K562 (cell line): ENCODE results near the gene CDC27. TPM values are rescaled to one million over a fixed set of nuclear protein-coding genes. Genes with fewer than 3 reads are reported as not detected.

Source experiments
- CBFA2T3 ChIP-seq: fragments of 450-650 bp; IDR thresholded peaks from 2 replicates; pipeline ENCODE4 v1.6.1; 2017
- MTA1 ChIP-seq: fragments of 450-650 bp; IDR thresholded peaks from 2 replicates; pipeline ENCODE4 v1.6.1; 2017; ENCODE audit warnings: borderline replicate concordance
- PRMT5 ChIP-seq: sonication (generic); formaldehyde crosslinking; IDR thresholded peaks from 2 replicates; pipeline ENCODE4 v1.5.0; 2020; ENCODE audit warnings: missing genetic modification reagents
- SMAD1 ChIP-seq: fragments of 150-350 bp; IDR thresholded peaks from 2 replicates; pipeline ENCODE4 v1.6.1; 2014; ENCODE audit warnings: low read length, low read depth; ENCODE audit not compliant: partially characterized antibody
- ZNF263 ChIP-seq: sonication (generic); formaldehyde crosslinking; IDR thresholded peaks from 2 replicates; pipeline ENCODE4 v1.8.0; 2022; ENCODE audit warnings: mild to moderate bottlenecking, missing genetic modification reagents, borderline replicate concordance
- polyA plus RNA-seq, 8 experiments: library from polyadenylated mRNA; depleted of rRNA in 4 of 8; stranded (reverse) in 5 of 8; unstranded in 3 of 8; fragments of >200 nt; fragmentation: Nextera tagmentation in 2 of 8; fragmentation: Illumina TruSeq in 1 of 8; extraction: Ambion mirVana in 2 of 8; extraction: Trizol in 1 of 8; gene quantifications; 2 replicates each; pipeline versions ENCODE4 v1.2.1 to v1.2.3, GENCODE V29; 2011 to 2014; ENCODE audit warnings: inconsistent platforms in 1 of 8, missing spikeins in 1 of 8
- total RNA-seq, 7 experiments: library from RNA; depleted of rRNA in 6 of 7; stranded (reverse); fragments of >200 nt in 6 of 7; fragmentation: Illumina TruSeq in 2 of 7; extraction: Trizol in 2 of 7; gene quantifications; 2 replicates each; pipeline versions ENCODE4 v1.2.1 to v1.2.3, GENCODE V29; 2011 to 2021; ENCODE audit warnings: low replicate concordance in 1 of 7
- TF ChIP-seq, protein P1 (sequence below), 2 experiments: fragments of 450-650 bp in 1 of 2; sonication (generic) in 1 of 2; formaldehyde crosslinking in 1 of 2; IDR thresholded peaks; 2 replicates each; pipeline versions ENCODE4 v1.7.1 to v1.9.0; 2016 to 2022; ENCODE audit warnings: inconsistent platforms in 1 of 2, mild to moderate bottlenecking in 1 of 2, missing genetic modification reagents in 1 of 2
- TF ChIP-seq, protein P2 (sequence below): sonication (generic); formaldehyde crosslinking; IDR thresholded peaks from 2 replicates; pipeline ENCODE4 v1.8.0; 2022; ENCODE audit warnings: mild to moderate bottlenecking, low read depth, missing genetic modification reagents
- TF ChIP-seq, protein P3 (sequence below): fragments of 450-650 bp; IDR thresholded peaks from 2 replicates; pipeline ENCODE4 v1.6.1; 2016; ENCODE audit warnings: mild to moderate bottlenecking
- TF ChIP-seq, protein P4 (sequence below): fragments of 450-650 bp; formaldehyde crosslinking; IDR thresholded peaks from 2 replicates; pipeline ENCODE4 v1.4.0; 2022; ENCODE audit warnings: missing genetic modification characterization

The CDC27 gene
- total and polyA plus RNA-seq, 9 of the 15 experiments (the other 6 are each of a cell fraction or from before 2014, with no cell fraction given) = 28.6 to 155 (median 94.1) TPM

DNA sequence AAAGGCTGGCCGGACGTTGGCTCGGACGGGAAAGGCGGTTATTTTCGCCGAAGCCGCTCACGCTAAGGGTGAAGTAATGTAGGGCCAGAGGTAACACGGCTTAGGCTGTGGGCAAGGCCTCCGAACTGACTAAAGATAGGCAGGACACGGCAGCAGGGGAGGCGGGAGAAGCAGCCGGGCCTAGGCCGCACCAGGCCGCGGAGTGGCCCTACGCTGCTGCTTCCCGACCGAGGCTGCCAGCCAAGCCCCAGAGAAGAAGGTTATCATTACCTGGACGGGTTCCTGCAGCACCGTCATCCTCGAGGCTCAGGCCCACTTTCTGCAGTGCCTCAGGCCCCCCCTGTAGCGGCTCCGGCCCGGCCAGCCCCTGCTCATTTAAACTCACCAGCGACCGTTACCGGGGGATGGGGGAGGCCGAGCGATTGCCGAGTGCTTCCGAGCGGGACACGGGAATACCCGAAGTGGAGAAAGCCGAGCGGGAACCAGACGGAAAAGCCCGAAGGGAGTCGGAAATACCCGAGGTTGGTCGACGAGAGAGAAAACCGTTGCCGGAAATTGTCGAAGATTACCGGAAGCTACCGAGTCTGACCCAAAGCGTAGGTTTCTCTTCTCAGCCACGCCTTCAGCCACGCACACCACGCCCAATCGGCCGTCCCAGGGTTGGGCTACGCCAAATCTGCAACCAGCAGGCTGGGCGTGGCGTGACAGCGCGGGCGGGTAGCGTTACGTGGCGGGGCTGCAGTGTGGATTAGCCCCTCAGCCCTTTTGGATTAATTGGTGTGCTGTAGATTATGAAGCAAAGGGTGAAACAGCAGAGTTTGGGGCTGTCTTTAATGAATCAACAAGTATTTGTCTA is at the start of gene CDC27 (continued):
- TF ChIP-seq, protein P1, sequence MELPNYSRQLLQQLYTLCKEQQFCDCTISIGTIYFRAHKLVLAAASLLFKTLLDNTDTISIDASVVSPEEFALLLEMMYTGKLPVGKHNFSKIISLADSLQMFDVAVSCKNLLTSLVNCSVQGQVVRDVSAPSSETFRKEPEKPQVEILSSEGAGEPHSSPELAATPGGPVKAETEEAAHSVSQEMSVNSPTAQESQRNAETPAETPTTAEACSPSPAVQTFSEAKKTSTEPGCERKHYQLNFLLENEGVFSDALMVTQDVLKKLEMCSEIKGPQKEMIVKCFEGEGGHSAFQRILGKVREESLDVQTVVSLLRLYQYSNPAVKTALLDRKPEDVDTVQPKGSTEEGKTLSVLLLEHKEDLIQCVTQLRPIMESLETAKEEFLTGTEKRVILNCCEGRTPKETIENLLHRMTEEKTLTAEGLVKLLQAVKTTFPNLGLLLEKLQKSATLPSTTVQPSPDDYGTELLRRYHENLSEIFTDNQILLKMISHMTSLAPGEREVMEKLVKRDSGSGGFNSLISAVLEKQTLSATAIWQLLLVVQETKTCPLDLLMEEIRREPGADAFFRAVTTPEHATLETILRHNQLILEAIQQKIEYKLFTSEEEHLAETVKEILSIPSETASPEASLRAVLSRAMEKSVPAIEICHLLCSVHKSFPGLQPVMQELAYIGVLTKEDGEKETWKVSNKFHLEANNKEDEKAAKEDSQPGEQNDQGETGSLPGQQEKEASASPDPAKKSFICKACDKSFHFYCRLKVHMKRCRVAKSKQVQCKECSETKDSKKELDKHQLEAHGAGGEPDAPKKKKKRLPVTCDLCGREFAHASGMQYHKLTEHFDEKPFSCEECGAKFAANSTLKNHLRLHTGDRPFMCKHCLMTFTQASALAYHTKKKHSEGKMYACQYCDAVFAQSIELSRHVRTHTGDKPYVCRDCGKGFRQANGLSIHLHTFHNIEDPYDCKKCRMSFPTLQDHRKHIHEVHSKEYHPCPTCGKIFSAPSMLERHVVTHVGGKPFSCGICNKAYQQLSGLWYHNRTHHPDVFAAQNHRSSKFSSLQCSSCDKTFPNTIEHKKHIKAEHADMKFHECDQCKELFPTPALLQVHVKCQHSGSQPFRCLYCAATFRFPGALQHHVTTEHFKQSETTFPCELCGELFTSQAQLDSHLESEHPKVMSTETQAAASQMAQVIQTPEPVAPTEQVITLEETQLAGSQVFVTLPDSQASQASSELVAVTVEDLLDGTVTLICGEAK (IDR thresholded peaks at IDR 0.05) = no peak
- TF ChIP-seq, protein P1 (CRISPR knock-in tag; IDR thresholded peaks at IDR 0.05) = 0 out of 2 replicates have a peak, but pooled peaks have one; percentile 56
- TF ChIP-seq, protein P2, sequence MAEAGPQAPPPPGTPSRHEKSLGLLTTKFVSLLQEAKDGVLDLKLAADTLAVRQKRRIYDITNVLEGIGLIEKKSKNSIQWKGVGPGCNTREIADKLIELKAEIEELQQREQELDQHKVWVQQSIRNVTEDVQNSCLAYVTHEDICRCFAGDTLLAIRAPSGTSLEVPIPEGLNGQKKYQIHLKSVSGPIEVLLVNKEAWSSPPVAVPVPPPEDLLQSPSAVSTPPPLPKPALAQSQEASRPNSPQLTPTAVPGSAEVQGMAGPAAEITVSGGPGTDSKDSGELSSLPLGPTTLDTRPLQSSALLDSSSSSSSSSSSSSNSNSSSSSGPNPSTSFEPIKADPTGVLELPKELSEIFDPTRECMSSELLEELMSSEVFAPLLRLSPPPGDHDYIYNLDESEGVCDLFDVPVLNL (CRISPR knock-in tag) = peak; percentile 88
- TF ChIP-seq ZNF263 (CRISPR knock-in tag) (peak; percentile 66), PRMT5 (CRISPR knock-in tag) (0 out of 2 replicates have a peak, but pooled peaks have one; percentile 75), CBFA2T3 (peak; percentile 86), MTA1 (no peak), SMAD1 (peak; percentile 67)
- TF ChIP-seq, protein P3, sequence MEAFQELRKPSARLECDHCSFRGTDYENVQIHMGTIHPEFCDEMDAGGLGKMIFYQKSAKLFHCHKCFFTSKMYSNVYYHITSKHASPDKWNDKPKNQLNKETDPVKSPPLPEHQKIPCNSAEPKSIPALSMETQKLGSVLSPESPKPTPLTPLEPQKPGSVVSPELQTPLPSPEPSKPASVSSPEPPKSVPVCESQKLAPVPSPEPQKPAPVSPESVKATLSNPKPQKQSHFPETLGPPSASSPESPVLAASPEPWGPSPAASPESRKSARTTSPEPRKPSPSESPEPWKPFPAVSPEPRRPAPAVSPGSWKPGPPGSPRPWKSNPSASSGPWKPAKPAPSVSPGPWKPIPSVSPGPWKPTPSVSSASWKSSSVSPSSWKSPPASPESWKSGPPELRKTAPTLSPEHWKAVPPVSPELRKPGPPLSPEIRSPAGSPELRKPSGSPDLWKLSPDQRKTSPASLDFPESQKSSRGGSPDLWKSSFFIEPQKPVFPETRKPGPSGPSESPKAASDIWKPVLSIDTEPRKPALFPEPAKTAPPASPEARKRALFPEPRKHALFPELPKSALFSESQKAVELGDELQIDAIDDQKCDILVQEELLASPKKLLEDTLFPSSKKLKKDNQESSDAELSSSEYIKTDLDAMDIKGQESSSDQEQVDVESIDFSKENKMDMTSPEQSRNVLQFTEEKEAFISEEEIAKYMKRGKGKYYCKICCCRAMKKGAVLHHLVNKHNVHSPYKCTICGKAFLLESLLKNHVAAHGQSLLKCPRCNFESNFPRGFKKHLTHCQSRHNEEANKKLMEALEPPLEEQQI = no peak; the same call in 1 of the 2 replicates
- TF ChIP-seq, protein P4, sequence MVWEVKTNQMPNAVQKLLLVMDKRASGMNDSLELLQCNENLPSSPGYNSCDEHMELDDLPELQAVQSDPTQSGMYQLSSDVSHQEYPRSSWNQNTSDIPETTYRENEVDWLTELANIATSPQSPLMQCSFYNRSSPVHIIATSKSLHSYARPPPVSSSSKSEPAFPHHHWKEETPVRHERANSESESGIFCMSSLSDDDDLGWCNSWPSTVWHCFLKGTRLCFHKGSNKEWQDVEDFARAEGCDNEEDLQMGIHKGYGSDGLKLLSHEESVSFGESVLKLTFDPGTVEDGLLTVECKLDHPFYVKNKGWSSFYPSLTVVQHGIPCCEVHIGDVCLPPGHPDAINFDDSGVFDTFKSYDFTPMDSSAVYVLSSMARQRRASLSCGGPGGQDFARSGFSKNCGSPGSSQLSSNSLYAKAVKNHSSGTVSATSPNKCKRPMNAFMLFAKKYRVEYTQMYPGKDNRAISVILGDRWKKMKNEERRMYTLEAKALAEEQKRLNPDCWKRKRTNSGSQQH (CRISPR knock-in tag) = no peak
